HG03064 (cell line): ENCODE measurements around the gene EMID1.

Experiments used
- ATAC-seq: cut with Tn5 transposase; IDR thresholded peaks from one replicate; pipeline ENCODE4 v1.9.1; 2021; ENCODE audit warnings: low read depth; ENCODE audit not compliant: unreplicated experiment

The EMID1 gene

DNA sequence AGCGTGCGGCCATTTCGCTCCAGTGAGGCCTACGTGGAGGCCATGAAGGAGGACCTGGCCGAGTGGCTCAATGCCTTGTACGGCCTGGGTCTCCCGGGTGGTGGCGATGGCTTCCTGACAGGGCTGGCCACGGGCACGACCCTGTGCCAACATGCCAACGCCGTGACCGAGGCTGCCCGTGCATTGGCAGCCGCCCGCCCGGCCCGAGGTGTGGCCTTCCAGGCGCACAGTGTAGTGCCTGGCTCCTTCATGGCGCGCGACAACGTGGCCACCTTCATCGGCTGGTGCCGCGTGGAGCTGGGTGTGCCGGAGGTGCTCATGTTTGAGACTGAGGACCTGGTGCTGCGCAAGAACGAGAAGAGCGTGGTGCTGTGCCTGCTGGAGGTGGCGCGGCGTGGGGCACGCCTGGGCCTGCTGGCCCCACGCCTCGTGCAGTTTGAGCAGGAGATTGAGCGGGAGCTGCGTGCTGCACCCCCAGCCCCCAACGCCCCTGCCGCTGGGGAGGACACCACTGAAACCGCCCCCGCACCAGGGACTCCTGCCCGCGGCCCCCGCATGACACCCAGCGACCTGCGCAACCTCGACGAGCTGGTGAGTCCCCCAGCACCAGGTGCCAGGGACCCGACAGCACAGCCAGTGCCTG lies 102.6 kb downstream of the EMID1 start:
- no peak for ATAC-seq

DNA sequence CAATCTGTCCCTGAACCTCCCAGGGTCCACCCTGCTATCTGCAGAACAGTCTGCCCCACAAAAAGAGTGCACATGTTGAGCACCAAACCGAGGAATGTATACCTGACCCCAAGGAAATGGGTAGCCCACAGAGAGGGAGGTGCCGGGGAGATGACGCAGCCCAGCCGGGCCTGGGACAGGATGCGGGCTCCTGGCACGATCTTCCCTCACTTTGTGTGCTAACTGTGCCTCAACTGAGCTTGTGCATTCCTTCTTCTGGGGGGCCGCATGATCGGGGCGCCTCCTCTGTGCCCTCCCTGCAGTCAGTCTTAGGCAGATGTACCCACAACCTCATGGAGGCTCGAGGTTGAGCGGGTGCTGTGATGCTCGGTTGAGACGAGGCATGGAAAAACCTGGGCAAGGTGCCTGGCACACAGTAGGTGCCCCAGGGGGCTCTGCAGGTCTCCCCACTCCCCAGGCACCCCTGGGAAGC lies 103.1 kb downstream of the EMID1 start:
- ATAC-seq: no peak
